GM12878 (cell line): ENCODE measurements around the gene DAPK3. TPM values are rescaled to one million over a fixed set of nuclear protein-coding genes. Genes with fewer than 3 reads are reported as not detected.
"Not testable (repeated sequence)": the region's sequence is repeated elsewhere in the genome, so short reads cannot be mapped to it uniquely, and the experiment has no call there.

Experiments
- ATAC-seq: fragments of 200-7000 bp; cut with Tn5 transposase; 3 replicates; pipeline ENCODE4 v1.9.1; 2020; ENCODE audit warnings: mild to moderate bottlenecking, moderate library complexity
- BruUV-seq: library from RNA; stranded (reverse); fragments of 400-500 nt; replicated peaks from 2 replicates; lab custom pipeline; 2021; lab: Mats Ljungman, UMichigan
- CTCF ChIA-PET: fragments of 300-600 bp; sonication (Branson Sonifier 250); formaldehyde crosslinking; extraction: SDS; loops from one replicate; lab custom pipeline; 2021; ENCODE audit warnings: inconsistent platforms; lab: Yijun Ruan, JAX
- POLR2A ChIA-PET: fragments of 350-600 bp; formaldehyde crosslinking; extraction: SDS; loops from one replicate; lab custom pipeline; 2021; ENCODE audit warnings: inconsistent platforms; lab: Charles Lee
- RAD21 ChIA-PET: fragments of 300-600 bp; sonication (Branson Sonifier 250); formaldehyde crosslinking; loops from one replicate; lab custom pipeline; 2023; ENCODE audit warnings: antibody characterized with exemption; ENCODE audit not compliant: unreplicated experiment; lab: Charles Lee
- SMC1A ChIA-PET: fragments of 300-600 bp; sonication (Branson Sonifier 250); formaldehyde crosslinking; loops from one replicate; lab custom pipeline; 2023; ENCODE audit not compliant: unreplicated experiment, uncharacterized antibody; lab: Charles Lee
- DNase-seq: peaks from one replicate; pipeline ENCODE4 v3.0.0-alpha.2; 2011; ENCODE audit warnings: low read depth, low spot score
- FAIRE-seq: peaks from 3 replicates; lab custom pipeline; 2011; peaks lifted over from hg19 to GRCh38; lab: Jason Lieb, UNC
- H2AFZ ChIP-seq: 2 replicates; pipeline ENCODE4 v1.6.0; 2011; ENCODE audit warnings: low read depth, low read length, control low read depth; ENCODE audit not compliant: control insufficient read depth
- H3K27ac ChIP-seq: 2 replicates; pipeline ENCODE4 v1.5.1; 2011; ENCODE audit warnings: control low read depth; ENCODE audit not compliant: control insufficient read depth, insufficient read depth
- H3K27me3 ChIP-seq, 2 experiments: replicated peaks in 1 of 2; 2 replicates each; pipeline versions ENCODE4 v1.6.0 to v1.6.1; 2011; ENCODE audit warnings: low read length in 1 of 2; ENCODE audit not compliant: control insufficient read depth in 2 of 2, insufficient read depth in 2 of 2
- H3K36me3 ChIP-seq, 2 experiments: 2 replicates each; pipeline ENCODE4 v1.5.1; 2011; ENCODE audit warnings: low read length in 1 of 2; ENCODE audit not compliant: control insufficient read depth in 2 of 2, insufficient read depth in 2 of 2
- H3K4me1 ChIP-seq: 2 replicates; pipeline ENCODE4 v1.6.1; 2011; ENCODE audit warnings: mild to moderate bottlenecking, low read length, moderate library complexity, mixed read lengths; ENCODE audit not compliant: control insufficient read depth, insufficient read depth
- H3K4me2 ChIP-seq: 2 replicates; pipeline ENCODE4 v1.6.0; 2011; ENCODE audit warnings: control low read depth; ENCODE audit not compliant: control insufficient read depth, insufficient read depth
- H3K4me3 ChIP-seq: fragments of 200-600 bp; sonication (generic); 2 replicates; pipeline ENCODE4 v1.5.1; 2016
- H3K79me2 ChIP-seq: 2 replicates; pipeline ENCODE4 v1.6.0; 2011; ENCODE audit warnings: low read length; ENCODE audit not compliant: control insufficient read depth, insufficient read depth
- H3K9ac ChIP-seq: 2 replicates; pipeline ENCODE4 v1.8.0; 2011; ENCODE audit warnings: low read length, control low read depth, mixed read lengths; ENCODE audit not compliant: control insufficient read depth, insufficient read depth
- H3K9me3 ChIP-seq: replicated peaks from 3 replicates; pipeline ENCODE4 v1.5.1; 2011; ENCODE audit warnings: mild to moderate bottlenecking, low read length; ENCODE audit not compliant: control insufficient read depth, insufficient read depth
- H4K20me1 ChIP-seq: 2 replicates; pipeline ENCODE4 v1.6.0; 2011; ENCODE audit not compliant: control insufficient read depth, insufficient read depth
- ASH2L ChIP-seq: fragments of 300-600, 200-600 bp; sonication (generic); IDR thresholded peaks from 2 replicates; pipeline ENCODE4 v1.6.1; 2017; ENCODE audit warnings: low read depth, mild to moderate bottlenecking, borderline replicate concordance
- BRCA1 ChIP-seq: IDR thresholded peaks from 2 replicates; pipeline ENCODE4 v1.6.1; 2011; ENCODE audit warnings: low read depth, low read length, improper control_type of control experiment
- EP300 ChIP-seq, 2 experiments: fragments of 150-350 bp in 1 of 2; IDR thresholded peaks; 2 replicates each; pipeline ENCODE4 v1.6.1; 2011 to 2012; ENCODE audit warnings: low read depth in 2 of 2, low read length in 2 of 2, borderline replicate concordance in 1 of 2, improper control_type of control experiment in 1 of 2, inconsistent platforms in 1 of 2; ENCODE audit not compliant: control insufficient read depth in 1 of 2
- GATAD2B ChIP-seq: fragments of 450-650 bp; conservative IDR thresholded peaks from 2 replicates; pipeline ENCODE4 v1.6.1; 2017; ENCODE audit warnings: low read depth, mild to moderate bottlenecking, moderate library complexity
- KDM1A ChIP-seq: fragments of 200-600 bp; sonication (generic); IDR thresholded peaks from 2 replicates; pipeline ENCODE4 v1.6.1; 2016; ENCODE audit warnings: borderline replicate concordance
- MEF2B ChIP-seq: fragments of 450-650 bp; IDR thresholded peaks from 2 replicates; pipeline ENCODE4 v1.6.1; 2018; ENCODE audit warnings: mild to moderate bottlenecking, moderate library complexity; ENCODE audit not compliant: partially characterized antibody, poor library complexity, severe bottlenecking
- MYB ChIP-seq: fragments of 150-350 bp; IDR thresholded peaks from 2 replicates; pipeline ENCODE4 v1.6.1; 2014; ENCODE audit warnings: mild to moderate bottlenecking, low read depth, low read length, borderline replicate concordance
- ZNF207 ChIP-seq: fragments of 450-650 bp; IDR thresholded peaks from 2 replicates; pipeline ENCODE4 v1.6.1; 2014; ENCODE audit warnings: antibody characterized with exemption, mild to moderate bottlenecking, borderline replicate concordance
- WGBS: methylation state at CpG from one replicate; pipeline ENCODE4 v1.1.6; 2016; ENCODE audit warnings: low lambda C conversion rate; ENCODE audit not compliant: insufficient replicate concordance, insufficient coverage; ENCODE audit errors: missing lambda C conversion rate; 5-methylcytosine and 5-hydroxymethylcytosine counted together
- in situ Hi-C: fragments of 300-500 bp; cut with MboI; formaldehyde crosslinking; loops from 9 replicates; pipeline ENCODE4 v1.14.3; 2018; ENCODE audit warnings: mixed read lengths
- intact Hi-C: fragments of 100-400 bp; cut with micrococcal nuclease; formaldehyde crosslinking; loops from one replicate; pipeline ENCODE4 v1.14.2; 2022; ENCODE audit not compliant: unreplicated experiment
- polyA plus RNA-seq, 11 experiments: library from polyadenylated mRNA; depleted of rRNA in 4 of 11; unstranded in 6 of 11; stranded (reverse) in 5 of 11; fragments of >200 nt; fragmentation: Nextera tagmentation in 4 of 11; fragmentation: Illumina TruSeq in 1 of 11; extraction: Ambion mirVana in 4 of 11; extraction: Trizol in 1 of 11; gene quantifications; 1 replicate in 1 of 11; 2 replicates in 10 of 11; pipeline versions ENCODE4 v1.2.1 to v1.2.3, GENCODE V29; 2011 to 2016; ENCODE audit warnings: inconsistent platforms in 2 of 11, missing spikeins in 2 of 11, low read depth in 1 of 11
- total RNA-seq, 4 experiments: library from RNA; depleted of rRNA in 3 of 4; stranded (reverse); fragments of >200 nt in 3 of 4; fragmentation: Illumina TruSeq in 1 of 4; extraction: Trizol in 1 of 4; gene quantifications; 2 replicates each; pipeline versions ENCODE4 v1.2.1 to v1.2.3, GENCODE V29; 2013 to 2021

The DAPK3 gene
- total and polyA plus RNA-seq, 10 of the 15 experiments (the other 5 are each of a cell fraction or from before 2014, with no cell fraction given), result 0.13 to 46.4 (median 24.8) TPM

GRCh38 chr19:4012092-4012974, 41.4 kb upstream of the DAPK3 start:
- TF ChIP-seq MEF2B (no peak), GATAD2B (no peak), MYB (no peak), ZNF207 (no peak), EP300 (IDR thresholded peaks at IDR 0.05; ENCODE audit: borderline replicate concordance in 1 of 2, control insufficient read depth in 1 of 2, low read depth in 2 of 2, low read length in 2 of 2) (no peak), BRCA1 (no peak), KDM1A (no peak), ASH2L (no peak)
- Histone ChIP-seq H3K79me2 (peaks cover 31% of the 10 kb centered on the region), H3K4me1 (peaks cover 7% of the 10 kb centered on the region; the same call in 1 of the 2 replicates), H3K9me3 (no peaks in the 10 kb centered on the region), H3K4me3 (no peak overlapping the region), H3K27ac (no peak overlapping the region), H3K4me2 (no peak overlapping the region), H3K36me3 (peaks cover 0 to 15% of the 10 kb centered on the region in 2 experiments; a peak in 2 of 4 replicates), H3K9ac (no peak overlapping the region), H4K20me1 (no peaks in the 10 kb centered on the region), H2AFZ (no peak overlapping the region), H3K27me3 (no peaks in the 10 kb centered on the region)
- RAD21 ChIA-PET, result no interaction called here
- no peak for FAIRE-seq
- ATAC-seq, result no peak
- no TSS peak for BruUV-seq
- DNase-seq, result no peak
- SMC1A ChIA-PET, result no interaction called here
- POLR2A ChIA-PET, result interaction anchor here (0.6 kb wide), 1 partner anchor 220 kb away, joined by 4 read pairs; no protein-coding TSS in a partner anchor
- 96% methylated on average over 27 of the region's 27 CpGs for WGBS
- intact Hi-C loops, result no loop called here
- in situ Hi-C loops, result no loop called here
- CTCF ChIA-PET, result interaction anchor here (0.5 kb wide), 1 partner anchor 128 kb away, joined by 3 read pairs; no protein-coding TSS in a partner anchor

- H3K9me3 ChIP-seq, FAIRE-seq, RAD21 ChIA-PET, H3K27ac ChIP-seq, SMC1A ChIA-PET, H3K4me3 ChIP-seq, H2AFZ ChIP-seq, in situ Hi-C loops, CTCF ChIA-PET, BruUV-seq, ATAC-seq, POLR2A ChIA-PET, DNase-seq, H3K4me1 ChIP-seq, H3K27me3 ChIP-seq, H4K20me1 ChIP-seq, H3K9ac ChIP-seq, intact Hi-C loops: not testable (repeated sequence)
- Histone ChIP-seq H3K4me2 (0 out of 2 replicates have a peak overlapping the region, but pooled peaks have one; percentile 25), H3K36me3 (peaks cover 0 to 15% of the 10 kb centered on the region in 2 experiments; a peak in 2 of 4 replicates), H3K79me2 (peaks cover 34% of the 10 kb centered on the region)
- 98% methylated on average over 6 of the region's 6 CpGs for WGBS
These were observed 40.5 kb upstream of the DAPK3 start for GRCh38 chr19:4011430-4011829.
